HUDEP-2 (cell line): Measurements from ENCODE around the gene GAR1.
"Not testable (repeated sequence)": the region's sequence is repeated elsewhere in the genome, so short reads cannot be mapped to it uniquely, and the experiment has no call there.

Experiments used
- DNase-seq, 76 experiments: peaks; one replicate each; lab custom pipeline; 2025; ENCODE audit not compliant: unreplicated experiment in 76 of 76; lab: John Stamatoyannopoulos, UW

Gene GAR1

GRCh38 chr4:109836985-109837384, 21.4 kb downstream of the GAR1 start:
- no peak for DNase-seq

- DNase-seq = no peak
Observed at GRCh38 chr4:109846395-109847098, 31.0 kb downstream of the GAR1 start.

GRCh38 chr4:109847896-109848442, 32.4 kb downstream of the GAR1 start, which contains the start of gene LRIT3:
Gene LRIT3, plus strand, starts transcription at chr4:109848107. Its CDS starts 95 bp downstream, at chr4:109848202.
- no peak for DNase-seq

GRCh38 chr4:109848501-109848900, 32.9 kb downstream of the GAR1 start:
- DNase-seq = no peak

- DNase-seq = no peak
Observed at GRCh38 chr4:109850601-109851000, 35.0 kb downstream of the GAR1 start.

- not testable (repeated sequence) for DNase-seq
Observed at GRCh38 chr4:109859426-109860300, 44.1 kb downstream of the GAR1 start.

- no peak for DNase-seq
Observed at GRCh38 chr4:109861271-109861670, 45.7 kb downstream of the GAR1 start.

- DNase-seq = no peak
Observed at GRCh38 chr4:109861916-109862511, 46.5 kb downstream of the GAR1 start.

GRCh38 chr4:109864134-109864533, 48.6 kb downstream of the GAR1 start:
- no peak for DNase-seq

- DNase-seq = no peak
Observed at GRCh38 chr4:109870061-109870460, 54.5 kb downstream of the GAR1 start.

GRCh38 chr4:109872065-109872464, 56.5 kb downstream of the GAR1 start:
- DNase-seq = no peak

- DNase-seq = no peak
Observed at GRCh38 chr4:109872950-109873656, 57.5 kb downstream of the GAR1 start.

GRCh38 chr4:109873791-109874514, 58.4 kb downstream of the GAR1 start:
- no peak for DNase-seq
